AG09309 (cell line): ENCODE data around the gene MS4A15.
"Not testable (repeated sequence)": the region's sequence is repeated elsewhere in the genome, so short reads cannot be mapped to it uniquely, and the experiment has no call there.

Experiments
- DNase-seq: peaks from one replicate; pipeline ENCODE4 v3.0.0-alpha.2; 2010; ENCODE audit warnings: low read depth
- H3K4me3 ChIP-seq: 2 replicates; pipeline ENCODE4 v1.5.1; 2011; ENCODE audit warnings: mild to moderate bottlenecking, low read depth, low read length, moderate library complexity; ENCODE audit not compliant: control insufficient read depth
- CTCF ChIP-seq: IDR thresholded peaks from 2 replicates; pipeline ENCODE4 v1.5.1; 2011; ENCODE audit warnings: mild to moderate bottlenecking, low read depth, low read length, inconsistent platforms; ENCODE audit not compliant: insufficient read depth, control insufficient read depth; ENCODE audit errors: missing control alignments

Gene MS4A15

DNA sequence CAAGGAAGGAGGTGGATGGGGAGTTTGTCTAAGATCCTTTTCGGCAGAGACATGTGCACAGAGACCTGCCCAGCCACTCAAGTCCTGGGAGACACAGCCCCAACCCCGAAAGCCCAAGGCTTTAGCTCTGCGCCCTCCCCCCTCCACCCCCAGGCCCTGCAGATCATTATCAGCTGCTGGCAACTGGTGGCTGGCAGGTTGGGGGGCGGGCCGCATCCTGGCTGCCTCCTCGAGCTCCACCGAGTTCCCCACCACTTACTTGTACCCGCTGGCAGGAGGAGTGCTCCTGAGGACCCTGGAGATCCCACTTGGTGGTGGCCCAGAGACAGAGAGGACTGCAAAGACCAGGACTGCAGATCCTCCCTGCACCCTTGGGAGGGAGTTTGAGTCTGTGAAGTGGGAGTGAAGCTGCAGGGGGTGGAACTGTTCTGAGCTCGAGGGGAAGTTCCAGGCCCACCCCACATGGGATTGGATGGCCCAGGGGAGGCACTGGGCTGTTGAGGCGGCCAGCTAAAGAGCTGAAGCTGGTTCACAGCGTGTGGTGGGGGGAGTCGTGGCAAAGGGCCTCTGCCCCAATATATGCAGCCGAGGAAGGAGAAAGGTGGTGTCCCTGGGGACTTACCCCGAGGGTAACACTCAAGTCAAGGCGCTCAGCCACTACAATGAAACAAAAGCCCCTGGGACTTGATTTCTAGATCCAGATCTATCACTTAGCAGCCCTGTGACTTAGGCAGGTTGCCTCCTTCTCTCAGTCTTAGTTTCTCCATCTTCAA, 65.3 kb downstream of the MS4A15 start:
- H3K4me3 ChIP-seq, result no peak overlapping the region
- DNase-seq, result no peak
- no peak for TF ChIP-seq CTCF

- DNase-seq, result not testable (repeated sequence)
Observed at GRCh38 chr11:60823745-60824306, 67.2 kb downstream of the MS4A15 start.

DNA sequence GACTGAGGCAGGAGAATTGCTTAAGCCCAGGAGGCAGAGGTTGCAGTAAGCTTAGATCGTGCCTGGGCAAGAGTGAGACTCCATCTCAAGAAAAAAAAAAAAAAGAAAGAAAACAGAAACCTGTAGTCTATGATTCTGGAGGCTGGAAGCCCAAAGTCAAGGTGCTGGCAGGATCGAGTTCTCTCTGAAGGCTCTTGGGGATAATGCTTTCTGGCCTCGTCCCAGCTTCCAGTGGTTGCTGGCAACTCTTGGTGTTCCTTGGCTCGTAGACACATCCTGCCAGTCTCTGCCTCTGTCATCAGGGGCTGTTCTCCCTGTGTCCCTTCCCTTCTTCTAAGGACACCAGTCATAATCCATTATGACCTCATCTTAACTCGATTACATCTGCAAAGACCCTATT, 68.5 kb downstream of the MS4A15 start:
- DNase-seq, result no peak
- no peak overlapping the region for H3K4me3 ChIP-seq
- TF ChIP-seq CTCF, result no peak

More at GRCh38 chr11:60823745-60824306, 67.2 kb downstream of the MS4A15 start:
- not testable (repeated sequence) for H3K4me3 ChIP-seq

GRCh38 chr11:60825790-60826189, 69.1 kb downstream of the MS4A15 start:
- TF ChIP-seq CTCF, result no peak
- no peak for DNase-seq
- no peak overlapping the region for H3K4me3 ChIP-seq
